Fibroblast of mammary gland (primary cell): ENCODE data around the gene PTBP2.

Experiments
- DNase-seq: peaks from one replicate; pipeline ENCODE4 v3.0.0-alpha.2; 2010; ENCODE audit warnings: low read depth
- H3K4me3 ChIP-seq: 2 replicates; pipeline ENCODE4 v1.5.1; 2011; ENCODE audit warnings: low read depth, mild to moderate bottlenecking, low read length, moderate library complexity; ENCODE audit not compliant: control insufficient read depth
- TF ChIP-seq, protein P1 (sequence below): conservative IDR thresholded peaks from 2 replicates; pipeline ENCODE4 v1.5.1; 2011; ENCODE audit warnings: low read depth, low read length, inconsistent platforms; ENCODE audit not compliant: control insufficient read depth, insufficient read depth

Gene PTBP2

DNA sequence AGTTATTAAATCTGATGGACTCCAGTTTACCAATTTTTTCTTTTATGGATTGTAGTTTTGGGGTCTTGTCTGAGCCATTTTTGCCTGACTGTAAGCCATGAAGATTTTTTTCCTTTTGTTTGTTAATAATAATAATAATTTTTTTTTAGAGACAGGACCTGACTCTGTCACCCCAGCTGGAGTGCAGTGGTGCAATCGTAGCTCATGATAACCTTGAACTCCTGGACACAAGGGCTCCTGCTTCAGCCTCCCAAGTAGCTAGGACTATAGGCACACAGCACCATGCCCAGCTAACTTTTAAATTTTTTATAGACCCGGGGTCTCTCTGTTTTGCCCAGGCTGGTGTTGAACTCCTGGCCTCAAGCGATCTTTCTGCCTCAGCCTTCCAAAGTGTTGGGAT, 6.3 kb downstream of the PTBP2 start:
- TF ChIP-seq, protein P1, sequence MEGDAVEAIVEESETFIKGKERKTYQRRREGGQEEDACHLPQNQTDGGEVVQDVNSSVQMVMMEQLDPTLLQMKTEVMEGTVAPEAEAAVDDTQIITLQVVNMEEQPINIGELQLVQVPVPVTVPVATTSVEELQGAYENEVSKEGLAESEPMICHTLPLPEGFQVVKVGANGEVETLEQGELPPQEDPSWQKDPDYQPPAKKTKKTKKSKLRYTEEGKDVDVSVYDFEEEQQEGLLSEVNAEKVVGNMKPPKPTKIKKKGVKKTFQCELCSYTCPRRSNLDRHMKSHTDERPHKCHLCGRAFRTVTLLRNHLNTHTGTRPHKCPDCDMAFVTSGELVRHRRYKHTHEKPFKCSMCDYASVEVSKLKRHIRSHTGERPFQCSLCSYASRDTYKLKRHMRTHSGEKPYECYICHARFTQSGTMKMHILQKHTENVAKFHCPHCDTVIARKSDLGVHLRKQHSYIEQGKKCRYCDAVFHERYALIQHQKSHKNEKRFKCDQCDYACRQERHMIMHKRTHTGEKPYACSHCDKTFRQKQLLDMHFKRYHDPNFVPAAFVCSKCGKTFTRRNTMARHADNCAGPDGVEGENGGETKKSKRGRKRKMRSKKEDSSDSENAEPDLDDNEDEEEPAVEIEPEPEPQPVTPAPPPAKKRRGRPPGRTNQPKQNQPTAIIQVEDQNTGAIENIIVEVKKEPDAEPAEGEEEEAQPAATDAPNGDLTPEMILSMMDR: no peak
- H3K4me3 ChIP-seq: no peak overlapping the region
- no peak for DNase-seq

DNA sequence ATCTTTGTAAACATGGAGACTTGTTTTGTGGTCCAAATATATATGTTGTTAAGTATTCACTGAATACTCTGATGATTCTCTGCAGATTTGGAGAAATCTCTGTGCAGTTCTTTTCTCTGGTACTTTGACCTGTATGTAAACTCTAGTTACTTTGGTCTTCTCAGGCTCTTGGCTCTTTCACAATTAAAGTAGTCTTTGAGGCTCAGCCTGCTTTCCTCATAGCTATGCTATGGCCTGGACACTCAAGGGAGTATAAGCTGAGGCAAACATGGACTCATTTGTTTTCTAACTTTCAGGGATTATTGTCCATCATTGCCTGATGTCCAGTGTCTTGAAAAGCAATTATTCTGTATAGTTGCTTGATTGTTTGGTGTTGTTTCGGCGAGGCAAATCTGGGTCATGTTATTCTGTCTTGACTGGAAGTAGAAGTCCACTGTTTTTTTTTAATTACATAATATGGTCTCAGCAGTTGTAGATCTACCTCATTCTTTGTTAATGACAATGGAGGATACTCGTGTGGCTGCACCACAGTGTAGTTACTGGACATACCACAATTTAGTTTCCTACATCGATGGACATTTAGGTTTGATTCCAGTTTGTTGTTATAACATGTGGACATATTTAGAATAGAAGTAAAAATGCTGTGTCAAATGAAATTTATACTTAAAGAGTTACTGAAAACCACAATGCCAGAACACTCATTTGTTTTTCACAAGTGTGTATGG, 9.2 kb downstream of the PTBP2 start:
- no peak overlapping the region for H3K4me3 ChIP-seq
- TF ChIP-seq, protein P1: no peak
- peak; percentile 36 for DNase-seq

- TF ChIP-seq, protein P1: no peak
- DNase-seq: no peak
Observed at GRCh38 chr1:96741335-96741734, 19.8 kb downstream of the PTBP2 start.

DNA sequence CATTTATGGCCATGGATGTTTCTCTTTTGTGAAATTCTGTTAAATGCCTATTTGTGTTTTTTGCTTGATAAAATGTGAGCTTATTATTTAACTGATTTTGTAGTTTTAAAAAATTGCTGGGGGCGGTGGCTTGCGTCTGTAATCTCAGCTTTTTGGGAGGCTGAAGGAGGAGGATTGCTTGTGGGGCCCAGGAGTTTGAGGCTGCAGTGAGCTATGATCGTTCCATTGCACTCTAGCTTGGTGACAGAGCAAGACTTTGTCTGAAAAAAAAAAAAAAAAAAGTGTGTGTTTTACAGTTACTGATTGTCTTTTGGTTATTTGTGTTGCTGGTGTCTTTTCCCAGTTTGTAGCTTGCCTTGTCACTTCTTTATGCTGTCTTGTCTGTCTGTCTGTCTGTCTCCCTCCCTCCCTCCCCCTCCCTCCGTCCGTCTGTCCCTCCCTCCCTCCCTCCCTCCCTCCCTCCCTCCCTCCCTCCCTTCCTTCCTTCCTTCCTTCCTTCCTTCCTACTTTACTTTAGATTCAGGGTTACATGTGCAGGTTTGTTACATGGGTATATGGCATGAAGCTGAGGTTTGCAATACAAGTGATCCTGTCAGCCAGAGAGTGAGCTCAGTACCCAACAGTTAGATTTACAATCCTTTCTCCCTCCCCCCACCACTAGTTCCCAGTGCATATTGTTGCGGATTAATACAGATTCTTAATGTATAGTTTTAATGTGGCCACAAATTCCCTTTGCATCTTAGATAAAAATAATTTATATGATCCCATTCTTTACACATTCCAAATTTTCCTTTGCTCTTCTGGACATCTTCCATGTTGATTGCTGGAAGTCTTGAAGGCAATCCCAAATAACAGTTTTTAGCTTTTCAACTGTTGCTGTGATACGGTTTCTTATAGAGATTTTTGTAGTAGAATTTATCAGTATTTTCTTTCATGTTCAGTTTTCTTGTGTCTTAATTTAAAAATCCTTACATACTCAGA, 25.1 kb downstream of the PTBP2 start:
- DNase-seq: no peak
- TF ChIP-seq, protein P1: no peak
- H3K4me3 ChIP-seq: no peak overlapping the region

More at GRCh38 chr1:96741335-96741734, 19.8 kb downstream of the PTBP2 start:
- H3K4me3 ChIP-seq: no peak overlapping the region

DNA sequence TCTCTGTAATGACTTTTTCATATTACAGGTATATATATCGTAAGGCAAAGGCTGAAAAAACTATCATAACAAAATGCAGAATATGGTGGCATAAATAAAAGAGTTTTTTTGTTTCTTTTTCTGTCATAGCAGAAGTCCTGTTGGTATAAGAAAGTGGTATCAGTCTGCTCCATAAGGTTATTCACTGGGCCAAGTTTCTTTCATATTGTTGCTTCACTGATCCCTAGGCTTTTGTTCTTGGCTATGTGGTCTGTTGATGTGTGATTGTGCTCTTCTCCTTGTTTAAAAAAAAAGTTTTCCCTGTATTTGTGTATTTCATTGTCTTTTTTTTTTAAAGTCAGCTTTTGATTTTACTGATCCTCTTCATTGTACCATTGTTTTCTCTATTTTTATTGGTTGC, 26.0 kb downstream of the PTBP2 start:
- no peak for DNase-seq
- TF ChIP-seq, protein P1: no peak
- H3K4me3 ChIP-seq: no peak overlapping the region

DNA sequence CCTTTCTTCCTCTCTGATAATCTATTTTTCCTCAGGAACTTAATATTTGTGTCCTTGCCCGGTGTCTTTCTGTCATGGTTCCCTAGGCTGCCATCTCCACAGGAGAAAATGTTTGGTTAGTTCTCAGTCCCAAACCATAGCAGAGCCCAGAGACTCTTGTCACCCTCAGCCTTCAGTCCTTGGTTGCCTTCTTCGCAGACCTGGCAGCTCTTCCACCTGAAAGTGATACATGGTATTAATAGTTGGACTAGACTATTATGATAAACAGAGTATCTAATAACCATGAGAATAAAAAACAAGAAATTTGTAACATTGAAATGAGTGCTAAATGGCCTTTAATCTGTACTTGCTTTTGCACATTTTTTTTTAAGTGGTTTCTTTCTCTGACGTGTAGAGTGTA, 26.5 kb downstream of the PTBP2 start:
- TF ChIP-seq, protein P1: no peak
- DNase-seq: no peak
- no peak overlapping the region for H3K4me3 ChIP-seq
